GM19023 (cell line): ENCODE data around the gene CA12.

Experiments
- ATAC-seq: cut with Tn5 transposase; IDR thresholded peaks from one replicate; pipeline ENCODE4 v1.9.1; 2021; ENCODE audit warnings: mild to moderate bottlenecking, moderate library complexity; ENCODE audit not compliant: unreplicated experiment

Gene CA12

GRCh38 chr15:63277038-63277892 is 104.4 kb downstream of the CA12 start, which contains the start of gene APH1B:
TSS of gene APH1B (plus strand) at chr15:63277605. CDS start at chr15:63277624, 19 bp downstream.
- ATAC-seq = peak; percentile 87

GRCh38 chr15:63276342-63277037 is 105.2 kb downstream of the CA12 start:
- no peak for ATAC-seq

GRCh38 chr15:63274427-63274826 is 107.2 kb downstream of the CA12 start:
- ATAC-seq = no peak
